Hematopoietic multipotent progenitor cell treated with erythropoietin and hydrocortisone succinate and interleukin-3 and kit ligand, for 17 days (in vitro differentiated cells): ENCODE measurements around the gene IFIT5.
"Not testable (repeated sequence)": the region's sequence is repeated elsewhere in the genome, so short reads cannot be mapped to it uniquely, and the experiment has no call there.

Experiments
- DNase-seq: peaks from one replicate; pipeline ENCODE4 v3.0.0-alpha.2; 2015; ENCODE audit warnings: low spot score

IFIT5 gene

GRCh38 chr10:89414146-89414878, at the start of gene IFIT5:
Gene IFIT5 (plus strand): TSS chr10:89414568. CDS start chr10:89414799, 231 bp downstream.
- peak; percentile 75 for DNase-seq

DNA sequence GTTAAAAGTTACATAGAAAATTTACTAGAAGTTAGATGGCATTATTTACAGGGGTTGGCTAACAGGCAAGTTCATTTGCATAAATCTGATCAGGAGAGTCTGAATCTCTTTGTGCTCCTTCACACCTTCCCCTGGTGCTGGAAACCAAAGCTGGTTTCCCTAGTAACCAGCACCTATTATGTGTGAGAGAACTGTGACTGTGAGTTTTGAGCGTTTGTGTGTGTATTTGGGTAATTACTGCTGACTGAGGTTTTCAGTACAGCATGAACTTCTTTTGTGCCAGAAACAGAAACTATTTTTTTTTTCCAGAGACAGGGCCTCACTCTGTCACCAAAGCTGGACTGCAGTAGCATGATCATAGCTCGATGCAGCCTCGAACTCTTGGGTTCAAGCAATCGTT, 46.8 kb upstream of the IFIT5 start:
- no peak for DNase-seq

- no peak for DNase-seq
Measured at GRCh38 chr10:89368129-89368528, 46.2 kb upstream of the IFIT5 start.

DNA sequence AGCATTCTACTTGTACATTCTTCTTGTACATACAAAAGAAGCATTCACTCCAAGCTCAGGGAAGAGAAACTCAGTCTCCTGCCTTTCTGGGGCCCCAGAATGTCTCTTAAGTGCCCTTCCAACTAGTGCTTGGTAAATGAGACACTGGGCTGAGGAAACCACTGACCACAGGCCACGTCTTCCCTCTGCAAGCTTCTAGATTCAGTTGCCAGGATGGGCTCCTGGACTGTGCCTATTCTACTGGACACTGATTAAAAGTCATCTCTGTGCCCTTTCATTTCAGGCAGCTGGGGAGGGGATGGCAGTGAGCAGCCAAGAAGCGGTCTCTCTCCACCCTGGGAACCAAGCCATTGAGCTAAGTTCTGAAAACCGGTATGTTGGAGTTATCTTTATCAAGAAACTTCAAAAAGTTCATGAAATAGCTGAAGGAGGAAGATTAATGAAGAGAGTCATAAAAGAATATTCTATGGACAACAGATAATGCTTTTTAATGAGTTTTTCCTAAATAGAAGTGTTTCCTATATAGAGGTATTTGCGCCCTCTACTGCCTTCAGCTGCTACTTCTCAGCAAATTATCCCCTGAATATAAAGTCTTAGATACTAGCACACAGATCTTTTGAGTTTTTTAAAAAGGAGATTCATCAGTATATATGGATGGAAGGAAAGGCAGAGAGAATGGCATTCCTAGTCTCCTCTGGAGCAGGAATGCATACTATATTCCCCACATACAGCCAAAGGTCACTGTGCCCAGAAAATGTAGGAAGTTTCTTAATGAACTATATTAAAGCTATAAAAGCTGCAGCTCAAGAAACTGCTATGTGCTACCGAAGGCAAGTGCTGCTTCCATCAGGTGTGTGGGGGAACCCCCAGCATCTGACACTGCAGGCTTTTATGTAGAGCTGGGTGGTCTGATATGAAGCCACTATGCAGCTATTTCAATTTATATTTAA, 44.9 kb upstream of the IFIT5 start:
- DNase-seq = peak; percentile 61

DNA sequence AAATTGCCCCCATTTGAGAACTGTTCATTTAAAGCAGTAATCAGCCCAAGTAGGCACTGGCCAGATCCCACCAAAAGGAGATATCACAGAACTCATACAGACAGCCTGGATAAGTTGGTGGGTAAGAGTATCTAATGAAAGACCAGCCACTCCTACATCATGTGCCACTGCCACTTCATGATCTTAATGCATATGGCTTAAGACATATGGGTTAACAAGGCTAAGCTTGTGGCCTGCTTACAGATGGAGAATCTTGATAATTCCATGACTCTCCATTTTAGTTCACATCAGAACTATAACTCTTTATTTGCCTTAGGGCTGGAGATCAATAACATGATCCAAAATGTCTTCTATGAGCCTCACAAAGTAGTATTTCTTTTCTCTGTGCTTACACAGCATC, 43.3 kb upstream of the IFIT5 start:
- DNase-seq = peak; percentile 50

GRCh38 chr10:89371987-89372386, 42.4 kb upstream of the IFIT5 start:
- peak; percentile 64 for DNase-seq

DNA sequence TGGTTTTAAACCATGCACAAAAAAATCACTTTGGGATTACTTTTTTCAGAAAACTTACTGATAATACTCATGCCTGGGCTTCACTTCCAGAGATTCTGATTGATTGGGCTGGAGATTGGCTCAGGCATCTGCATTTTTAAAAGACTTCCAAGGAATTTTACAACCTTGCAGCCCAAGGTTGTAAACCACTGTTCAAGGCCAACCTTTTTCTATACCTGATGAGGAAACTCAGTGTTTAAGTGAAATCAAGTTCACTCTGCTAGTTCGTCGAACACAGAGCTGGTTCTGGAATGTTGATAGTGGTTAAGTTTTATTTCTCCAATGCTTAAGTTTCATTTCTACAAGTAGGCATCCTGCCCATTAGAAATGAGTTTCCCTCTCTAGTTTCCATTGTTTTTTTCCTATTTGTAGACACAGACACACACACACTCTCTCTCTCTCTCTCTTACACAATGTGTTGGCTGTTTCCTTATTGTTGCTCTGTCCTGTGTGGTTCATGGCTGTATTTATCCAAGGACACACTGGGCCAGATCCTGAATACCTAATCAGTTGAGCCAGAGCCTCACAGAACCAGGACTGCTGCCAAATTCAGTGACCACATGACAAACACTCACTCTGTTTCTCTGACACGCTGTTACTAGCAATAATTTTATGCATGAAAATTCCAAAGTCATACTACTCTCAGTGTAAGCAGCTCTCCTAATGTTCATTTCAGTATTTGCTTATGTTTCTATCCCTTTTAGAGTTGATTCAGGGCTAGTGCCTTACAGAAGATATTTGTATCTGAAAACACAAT, 40.3 kb upstream of the IFIT5 start:
- DNase-seq = peak; percentile 92

GRCh38 chr10:89374713-89375141, 39.6 kb upstream of the IFIT5 start:
- peak; percentile 85 for DNase-seq

DNA sequence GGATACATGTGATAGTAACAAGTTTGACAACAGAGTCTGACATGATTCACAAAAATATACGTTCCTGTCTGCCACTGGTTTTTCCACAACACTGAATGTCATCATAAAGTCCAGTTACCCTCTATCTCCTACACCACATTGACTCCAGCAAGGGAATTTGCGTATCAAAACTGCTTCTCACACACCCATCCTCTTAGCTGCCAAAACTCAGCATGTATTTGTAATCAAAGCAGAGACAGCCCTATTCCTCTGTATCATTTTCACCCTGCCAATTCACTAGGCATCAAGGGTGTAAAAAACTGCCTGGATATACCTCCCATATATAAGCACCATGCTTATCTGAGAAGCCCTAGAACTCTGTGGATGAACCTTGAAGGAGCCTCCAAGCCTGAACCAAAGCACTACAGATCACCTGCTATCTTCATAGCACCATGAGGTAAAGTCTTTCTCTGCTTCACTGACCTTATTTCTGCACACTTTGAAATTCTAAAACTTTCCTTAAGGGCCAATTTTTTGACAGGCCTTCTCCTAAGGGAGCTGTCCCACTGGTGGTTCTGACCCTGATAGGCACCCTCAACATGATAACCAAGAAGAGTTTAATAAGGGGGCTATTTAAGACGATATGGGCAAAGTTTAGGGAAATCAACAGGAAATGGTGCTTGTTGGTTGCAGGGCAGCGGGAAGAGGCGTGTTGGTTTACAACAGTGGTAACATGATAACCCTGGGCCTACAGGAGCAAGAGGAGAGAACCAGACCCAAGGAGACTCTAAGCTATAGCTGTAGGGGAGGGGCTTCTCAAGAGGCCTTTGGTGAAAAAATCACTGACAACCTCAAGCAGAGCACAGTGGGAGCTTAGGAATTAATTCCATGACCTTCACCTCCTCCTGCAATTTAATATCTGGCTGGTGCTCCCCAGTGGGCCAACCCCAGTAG, 36.4 kb upstream of the IFIT5 start, which contains the start of gene IFIT1B:
Gene IFIT1B (plus strand): TSS at position 352 of the 933 bp plus-strand sequence. CDS start 80 bp downstream, at position 432.
- peak; percentile 89 for DNase-seq

DNA sequence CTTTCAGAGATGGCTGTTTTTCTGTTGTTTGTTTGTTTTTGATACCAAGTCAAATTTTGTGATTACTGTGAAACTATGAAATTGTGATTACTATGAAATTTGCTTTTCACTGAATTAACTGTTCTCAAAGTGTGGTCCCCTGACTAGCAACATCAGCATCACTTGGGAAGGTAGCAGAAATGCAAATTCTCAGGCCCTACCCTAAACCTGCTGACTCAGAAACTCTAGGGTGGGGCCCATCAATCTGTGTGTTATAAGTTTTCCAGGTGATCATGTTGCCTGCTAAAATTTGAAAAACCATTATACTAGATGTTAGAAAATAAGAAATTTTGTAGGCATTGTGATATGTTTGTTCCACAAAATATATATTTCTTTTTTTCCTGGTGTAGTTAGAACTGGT, 35.3 kb upstream of the IFIT5 start:
- DNase-seq = peak; percentile 59

GRCh38 chr10:89382757-89383156, 31.6 kb upstream of the IFIT5 start:
- DNase-seq = no peak

- no peak for DNase-seq
Measured at GRCh38 chr10:89384474-89385340, 29.7 kb upstream of the IFIT5 start.

- no peak for DNase-seq
Measured at GRCh38 chr10:89388806-89389205, 25.6 kb upstream of the IFIT5 start.

DNA sequence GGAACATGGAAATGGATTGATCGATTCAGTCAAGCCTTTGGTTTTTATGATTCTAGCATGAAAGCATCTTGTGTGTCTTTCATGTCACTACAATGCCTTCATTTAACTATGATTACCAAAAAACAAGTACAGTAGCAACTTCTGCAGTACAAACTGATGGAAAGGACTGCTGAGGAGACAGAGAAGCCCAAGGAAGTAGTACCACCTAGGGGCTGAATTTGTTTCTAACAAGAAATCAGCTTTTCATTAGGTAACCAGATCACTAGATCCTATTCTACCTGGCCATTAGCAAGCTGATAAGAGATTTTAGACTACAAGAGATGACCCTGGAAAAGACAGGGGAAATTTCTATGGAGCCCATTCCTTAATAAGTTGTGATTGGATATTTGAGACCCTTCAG, 25.1 kb upstream of the IFIT5 start:
- DNase-seq = peak; percentile 63

- peak; percentile 80 for DNase-seq
Measured at GRCh38 chr10:89390476-89391225, 23.7 kb upstream of the IFIT5 start.

- DNase-seq = not testable (repeated sequence)
Measured at GRCh38 chr10:89391226-89391576, 23.2 kb upstream of the IFIT5 start.

GRCh38 chr10:89391907-89392756, 22.2 kb upstream of the IFIT5 start, which contains the start of gene IFIT1:
Gene IFIT1 (plus strand): TSS chr10:89392623. CDS start chr10:89392713, 90 bp downstream.
- peak; percentile 78 for DNase-seq

DNA sequence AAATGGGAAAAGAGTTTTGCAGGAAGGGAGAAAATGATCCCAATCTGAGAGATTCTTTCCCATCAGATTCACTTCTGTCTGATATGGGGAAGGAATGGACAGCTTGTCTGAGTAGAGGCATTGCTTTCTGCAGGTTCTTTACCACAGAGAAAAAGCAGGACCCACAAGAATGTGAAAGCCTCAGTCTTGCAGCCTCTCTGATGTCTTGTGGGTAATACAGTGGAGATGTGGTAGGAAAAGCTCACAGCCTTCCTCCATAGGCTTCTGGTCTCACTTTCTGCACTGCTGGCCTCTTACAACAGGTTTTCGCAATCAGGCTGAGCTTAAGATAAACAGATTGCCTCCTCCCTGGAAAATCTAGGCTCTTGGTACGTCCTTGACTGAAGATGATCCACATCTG, 21.4 kb upstream of the IFIT5 start:
- DNase-seq = no peak
